SK-N-SH treated with all-trans-retinoic acid at 6 μM for 48 hours (cell line): Measurements from ENCODE around the gene ABHD17B.

Source experiments
- BACH2 ChIP-seq: fragments of 250-450 bp; sonication (Bioruptor Pico); IDR thresholded peaks from 2 replicates; pipeline ENCODE4 v1.9.0; 2021; ENCODE audit warnings: mild to moderate bottlenecking, borderline replicate concordance
- OSR1 ChIP-seq: fragments of 250-450 bp; sonication (Bioruptor Pico); IDR thresholded peaks from 2 replicates; pipeline ENCODE4 v1.8.0; 2022; ENCODE audit warnings: moderate library complexity, mild to moderate bottlenecking, inconsistent platforms
- SNAI2 ChIP-seq: fragments of 250-450 bp; sonication (Bioruptor Pico); IDR thresholded peaks from 2 replicates; pipeline ENCODE4 v1.5.0; 2020; ENCODE audit warnings: mild to moderate bottlenecking, moderate library complexity

DNA sequence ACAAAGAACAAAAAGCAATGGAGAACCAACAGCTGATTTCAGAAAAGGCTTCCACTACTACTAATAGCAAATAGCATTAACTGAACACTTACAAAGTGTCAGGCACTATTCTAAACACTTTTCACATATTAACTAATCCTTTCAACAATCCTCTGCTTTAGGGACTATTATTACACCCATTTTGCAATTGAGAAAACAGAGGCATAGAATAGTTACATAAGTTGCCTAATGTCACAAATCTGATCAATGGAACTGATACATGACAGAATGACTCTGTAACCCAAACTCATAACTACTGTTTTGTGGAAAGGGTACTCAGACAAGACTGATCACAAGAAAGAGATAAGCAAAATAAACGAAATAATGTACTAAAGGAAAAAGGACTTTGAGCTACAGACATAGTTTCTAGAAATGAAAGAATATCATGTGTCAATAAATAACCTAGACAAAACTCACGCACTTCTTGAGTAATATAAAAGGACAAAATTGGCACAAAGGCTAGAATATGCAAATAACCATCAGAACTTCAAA, 31.3 kb downstream of the ABHD17B start:
- TF ChIP-seq BACH2 (CRISPR knock-in tag) (no peak), SNAI2 (CRISPR knock-in tag) (no peak), OSR1 (CRISPR knock-in tag) (no peak)
